Chondrocyte (in vitro differentiated cells): ENCODE results near the gene KCNK5. TPM values are rescaled to one million over a fixed set of nuclear protein-coding genes. Genes with fewer than 3 reads are reported as not detected.

Experiments used
- DNase-seq: peaks from one replicate; pipeline ENCODE4 v3.0.0; 2021; ENCODE audit warnings: mixed read lengths, low spot score
- H3K27ac Mint-ChIP-seq: one replicate; pipeline ENCODE4 v1.8.0; 2021; ENCODE audit warnings: mild to moderate bottlenecking, moderate library complexity, mixed read lengths; ENCODE audit not compliant: unreplicated experiment
- H3K27me3 Mint-ChIP-seq: 2 replicates; pipeline ENCODE4 v1.8.0; 2021; ENCODE audit warnings: low read depth, mixed read lengths
- H3K36me3 Mint-ChIP-seq: 2 replicates; pipeline ENCODE4 v1.8.0; 2021; ENCODE audit warnings: low read depth, mixed read lengths
- H3K4me1 Mint-ChIP-seq: 2 replicates; pipeline ENCODE4 v1.8.0; 2021; ENCODE audit warnings: low read depth, mild to moderate bottlenecking, mixed read lengths
- H3K4me3 Mint-ChIP-seq: one replicate; pipeline ENCODE4 v1.8.0; 2021; ENCODE audit warnings: mild to moderate bottlenecking, moderate library complexity, mixed read lengths; ENCODE audit not compliant: unreplicated experiment
- H3K9me3 Mint-ChIP-seq: 2 replicates; pipeline ENCODE4 v1.8.0; 2021; ENCODE audit warnings: low read depth, mixed read lengths
- CTCF ChIP-seq: fragments of 200-600 bp; sonication (generic); IDR thresholded peaks from 2 replicates; pipeline ENCODE4 v1.5.0; 2021; ENCODE audit warnings: antibody characterized with exemption, mild to moderate bottlenecking, moderate library complexity
- total RNA-seq: library from RNA; stranded (reverse); gene quantifications from 3 replicates; pipeline ENCODE4 v1.2.1, GENCODE V29; 2021

KCNK5 gene
- total RNA-seq, 1 donor from 2014 or later, result not detected

GRCh38 chr6:39181333-39181732 lies 47.9 kb downstream of the KCNK5 start:
- H3K27me3 Mint-ChIP-seq, result peaks cover 1% of the 10 kb centered on the region
- TF ChIP-seq CTCF, result no peak
- no peak overlapping the region for H3K27ac Mint-ChIP-seq
- H3K4me1 Mint-ChIP-seq, result no peaks in the 10 kb centered on the region
- no peak for DNase-seq
- no peaks in the 10 kb centered on the region for H3K36me3 Mint-ChIP-seq
- peaks cover 22% of the 10 kb centered on the region for H3K9me3 Mint-ChIP-seq
- H3K4me3 Mint-ChIP-seq, result no peak overlapping the region

- peaks cover 1% of the 10 kb centered on the region for H3K27me3 Mint-ChIP-seq
- H3K27ac Mint-ChIP-seq, result no peak overlapping the region
- no peaks in the 10 kb centered on the region for H3K36me3 Mint-ChIP-seq
- DNase-seq, result no peak
- H3K9me3 Mint-ChIP-seq, result peaks cover 22% of the 10 kb centered on the region
- no peaks in the 10 kb centered on the region for H3K4me1 Mint-ChIP-seq
- H3K4me3 Mint-ChIP-seq, result no peak overlapping the region
- no peak for TF ChIP-seq CTCF
Measured at GRCh38 chr6:39178804-39179203, 50.5 kb downstream of the KCNK5 start.

- peaks cover 1% of the 10 kb centered on the region for H3K27me3 Mint-ChIP-seq
- TF ChIP-seq CTCF, result no peak
- no peaks in the 10 kb centered on the region for H3K36me3 Mint-ChIP-seq
- no peak overlapping the region for H3K4me3 Mint-ChIP-seq
- no peaks in the 10 kb centered on the region for H3K4me1 Mint-ChIP-seq
- H3K27ac Mint-ChIP-seq, result no peak overlapping the region
- peaks cover 22% of the 10 kb centered on the region for H3K9me3 Mint-ChIP-seq
- no peak for DNase-seq
Measured at GRCh38 chr6:39178235-39178634, 51.0 kb downstream of the KCNK5 start.

- H3K27me3 Mint-ChIP-seq, result peaks cover 1% of the 10 kb centered on the region
- H3K4me1 Mint-ChIP-seq, result no peaks in the 10 kb centered on the region
- H3K4me3 Mint-ChIP-seq, result no peak overlapping the region
- no peaks in the 10 kb centered on the region for H3K36me3 Mint-ChIP-seq
- no peak for DNase-seq
- H3K27ac Mint-ChIP-seq, result no peak overlapping the region
- TF ChIP-seq CTCF, result no peak
- peaks cover 22% of the 10 kb centered on the region for H3K9me3 Mint-ChIP-seq
Measured at GRCh38 chr6:39177130-39177529, 52.1 kb downstream of the KCNK5 start.

- no peak overlapping the region for H3K4me3 Mint-ChIP-seq
- no peaks in the 10 kb centered on the region for H3K4me1 Mint-ChIP-seq
- no peaks in the 10 kb centered on the region for H3K36me3 Mint-ChIP-seq
- no peak for TF ChIP-seq CTCF
- peaks cover 11% of the 10 kb centered on the region for H3K27me3 Mint-ChIP-seq
- H3K27ac Mint-ChIP-seq, result no peak overlapping the region
- H3K9me3 Mint-ChIP-seq, result peaks cover 23% of the 10 kb centered on the region
- DNase-seq, result no peak
Measured at GRCh38 chr6:39173270-39173669, 56.0 kb downstream of the KCNK5 start.
